NCI-H1417 treated with DMSO at 0.1 percent for 48 hours (cell line): Measurements from ENCODE around the gene MAGEL2.

ENCODE experiments used
- DNase-seq: peaks from one replicate; lab custom pipeline; 2025; lab: John Stamatoyannopoulos, UW

MAGEL2 gene

GRCh38 chr15:23647421-23648370 is at the start of gene MAGEL2:
Gene MAGEL2 (minus strand): TSS chr15:23647867. CDS start chr15:23647742, 125 bp downstream.
- no peak for DNase-seq

- no peak for DNase-seq
Observed at GRCh38 chr15:23695282-23695681, 47.6 kb upstream of the MAGEL2 start.

GRCh38 chr15:23694592-23694991 is 46.9 kb upstream of the MAGEL2 start:
- DNase-seq, result no peak

GRCh38 chr15:23690450-23690852 is 42.8 kb upstream of the MAGEL2 start:
- DNase-seq, result no peak

GRCh38 chr15:23690015-23690414 is 42.3 kb upstream of the MAGEL2 start:
- DNase-seq, result no peak

- DNase-seq, result no peak
Observed at GRCh38 chr15:23687143-23687470, 39.4 kb upstream of the MAGEL2 start, which contains the start of gene NDN. Gene NDN (minus strand): TSS chr15:23687305. CDS start chr15:23687217, 88 bp downstream.

GRCh38 chr15:23686466-23687142 is 38.9 kb upstream of the MAGEL2 start:
- no peak for DNase-seq

GRCh38 chr15:23671481-23671880 is 23.8 kb upstream of the MAGEL2 start:
- no peak for DNase-seq

- no peak for DNase-seq
Observed at GRCh38 chr15:23670970-23671369, 23.3 kb upstream of the MAGEL2 start.

- no peak for DNase-seq
Observed at GRCh38 chr15:23663232-23663631, 15.6 kb upstream of the MAGEL2 start.

GRCh38 chr15:23648920-23649515 is 1.4 kb upstream of the MAGEL2 start:
- DNase-seq, result peak; percentile 7

GRCh38 chr15:23647001-23647295 is 719 bp downstream of the MAGEL2 start:
- DNase-seq, result no peak

GRCh38 chr15:23646165-23647000 is 1.3 kb downstream of the MAGEL2 start:
- no peak for DNase-seq

GRCh38 chr15:23645371-23646164 is 2.1 kb downstream of the MAGEL2 start:
- no peak for DNase-seq

- DNase-seq, result no peak
Observed at GRCh38 chr15:23644829-23645228, 2.8 kb downstream of the MAGEL2 start.

GRCh38 chr15:23642413-23643044 is 5.1 kb downstream of the MAGEL2 start:
- no peak for DNase-seq

- DNase-seq, result no peak
Observed at GRCh38 chr15:23634181-23634580, 13.5 kb downstream of the MAGEL2 start.

GRCh38 chr15:23629234-23629805 is 18.3 kb downstream of the MAGEL2 start:
- no peak for DNase-seq

GRCh38 chr15:23628612-23629233 is 18.9 kb downstream of the MAGEL2 start:
- peak; percentile 84 for DNase-seq

- no peak for DNase-seq
Observed at GRCh38 chr15:23616536-23616935, 31.1 kb downstream of the MAGEL2 start.
